ENCODE data around the gene CABP5. TPM values are rescaled to one million over a fixed set of nuclear protein-coding genes. Genes with fewer than 3 reads are reported as not detected.
"Not testable (repeated sequence)": the region's sequence is repeated elsewhere in the genome, so short reads cannot be mapped to it uniquely, and the experiment has no call there.

CABP5 gene
- total RNA-seq, result not detected
- polyA plus RNA-seq (ENCODE audit: insufficient read length in 2 of 2), result not detected
- long read RNA-seq, donor 1, result 0 reads
- long read RNA-seq, donor 2, result 0 reads
- long read RNA-seq, donor 3, result 0 reads
- long read RNA-seq, donor 4, result 0 reads

GRCh38 chr19:48043675-48044258, at the start of gene CABP5:
Gene CABP5, minus strand, starts transcription at chr19:48044079. Its CDS starts 157 bp downstream, at chr19:48043922.
- H3K27ac ChIP-seq (ENCODE audit: low read depth, low read length), result no peak within 1 kb of the TSS
- H3K27me3 ChIP-seq (ENCODE audit: control insufficient read depth, insufficient read depth, low read length), result no peaks in the 10 kb centered on the region
- H3K4me1 ChIP-seq (ENCODE audit: control insufficient read depth, insufficient read depth, low read length), result no peaks in the 10 kb centered on the region
- H3K9me3 ChIP-seq (ENCODE audit: control insufficient read depth, insufficient read depth, low read length), result no peaks in the 10 kb centered on the region
- WGBS (ENCODE audit: insufficient coverage), result 85% methylated on average over 6 of the region's 10 CpGs
- H3K4me3 ChIP-seq (ENCODE audit: low read depth, low read length), result no peak within 1 kb of the TSS
- peaks cover 2% of the 10 kb centered on the region for H3K36me3 ChIP-seq (ENCODE audit: control insufficient read depth, insufficient read depth, low read length)
- DNase-seq (ENCODE audit: low read depth in 4 of 6, low spot score in 6 of 6), result no peak

- not testable (repeated sequence) for H3K36me3 ChIP-seq (ENCODE audit: control insufficient read depth, insufficient read depth, low read length); H3K27ac ChIP-seq (ENCODE audit: low read depth, low read length); DNase-seq (ENCODE audit: low read depth in 4 of 6, low spot score in 6 of 6); H3K27me3 ChIP-seq (ENCODE audit: control insufficient read depth, insufficient read depth, low read length); H3K9me3 ChIP-seq (ENCODE audit: control insufficient read depth, insufficient read depth, low read length); H3K4me1 ChIP-seq (ENCODE audit: control insufficient read depth, insufficient read depth, low read length); H3K4me3 ChIP-seq (ENCODE audit: low read depth, low read length)
- 68% methylated on average over 5 of the region's 13 CpGs for WGBS (ENCODE audit: insufficient coverage)
Measured at GRCh38 chr19:48091111-48091718, 47.3 kb upstream of the CABP5 start.

GRCh38 chr19:48090281-48090802, 46.5 kb upstream of the CABP5 start:
- H3K27me3 ChIP-seq (ENCODE audit: control insufficient read depth, insufficient read depth, low read length), result no peaks in the 10 kb centered on the region
- WGBS (ENCODE audit: insufficient coverage), result 45% methylated on average over 3 of the region's 5 CpGs
- H3K4me3 ChIP-seq (ENCODE audit: low read depth, low read length), result no peak overlapping the region
- no peaks in the 10 kb centered on the region for H3K9me3 ChIP-seq (ENCODE audit: control insufficient read depth, insufficient read depth, low read length)
- DNase-seq (ENCODE audit: low read depth in 4 of 6, low spot score in 6 of 6), result peak in 2 of 6 donors; percentile 41 to 86
- H3K27ac ChIP-seq (ENCODE audit: low read depth, low read length), result no peak overlapping the region
- H3K4me1 ChIP-seq (ENCODE audit: control insufficient read depth, insufficient read depth, low read length), result no peaks in the 10 kb centered on the region
- peaks cover 6% of the 10 kb centered on the region for H3K36me3 ChIP-seq (ENCODE audit: control insufficient read depth, insufficient read depth, low read length)

- DNase-seq (ENCODE audit: low read depth in 4 of 6, low spot score in 6 of 6), result not testable (repeated sequence)
Measured at GRCh38 chr19:48088991-48089390, 45.1 kb upstream of the CABP5 start.

GRCh38 chr19:48085904-48086864, 42.3 kb upstream of the CABP5 start:
- Histone ChIP-seq H3K9me3 (ENCODE audit: control insufficient read depth, insufficient read depth, low read length) (no peaks in the 10 kb centered on the region), H3K36me3 (ENCODE audit: control insufficient read depth, insufficient read depth, low read length) (no peaks in the 10 kb centered on the region), H3K4me3 (ENCODE audit: low read depth, low read length) (no peak overlapping the region), H3K4me1 (ENCODE audit: control insufficient read depth, insufficient read depth, low read length) (no peaks in the 10 kb centered on the region), H3K27ac (ENCODE audit: low read depth, low read length) (no peak overlapping the region), H3K27me3 (ENCODE audit: control insufficient read depth, insufficient read depth, low read length) (no peaks in the 10 kb centered on the region)
- DNase-seq (ENCODE audit: low read depth in 4 of 6, low spot score in 6 of 6), result no peak
- WGBS (ENCODE audit: insufficient coverage), result 88% methylated on average over 4 of the region's 7 CpGs

More at GRCh38 chr19:48088991-48089390, 45.1 kb upstream of the CABP5 start:
- not testable (repeated sequence) for H3K27ac ChIP-seq (ENCODE audit: low read depth, low read length); H3K4me3 ChIP-seq (ENCODE audit: low read depth, low read length); H3K4me1 ChIP-seq (ENCODE audit: control insufficient read depth, insufficient read depth, low read length); H3K36me3 ChIP-seq (ENCODE audit: control insufficient read depth, insufficient read depth, low read length); H3K9me3 ChIP-seq (ENCODE audit: control insufficient read depth, insufficient read depth, low read length); H3K27me3 ChIP-seq (ENCODE audit: control insufficient read depth, insufficient read depth, low read length)
- no CpG with 5 or more reads among the region's 6 CpGs for WGBS (ENCODE audit: insufficient coverage)

- H3K4me3 ChIP-seq (ENCODE audit: low read depth, low read length), result no peak overlapping the region
- H3K9me3 ChIP-seq (ENCODE audit: control insufficient read depth, insufficient read depth, low read length), result no peaks in the 10 kb centered on the region
- WGBS (ENCODE audit: insufficient coverage), result 10% methylated on average over 2 of the region's 3 CpGs
- H3K27ac ChIP-seq (ENCODE audit: low read depth, low read length), result no peak overlapping the region
- H3K4me1 ChIP-seq (ENCODE audit: control insufficient read depth, insufficient read depth, low read length), result no peaks in the 10 kb centered on the region
- H3K27me3 ChIP-seq (ENCODE audit: control insufficient read depth, insufficient read depth, low read length), result no peaks in the 10 kb centered on the region
- DNase-seq (ENCODE audit: low read depth in 4 of 6, low spot score in 6 of 6), result peak in 2 of 6 donors; percentile 7 to 85
- no peaks in the 10 kb centered on the region for H3K36me3 ChIP-seq (ENCODE audit: control insufficient read depth, insufficient read depth, low read length)
Measured at GRCh38 chr19:48085076-48085475, 41.2 kb upstream of the CABP5 start.

GRCh38 chr19:48081106-48081505, 37.2 kb upstream of the CABP5 start:
- WGBS (ENCODE audit: insufficient coverage), result 96% methylated on average over 2 of the region's 5 CpGs
- Histone ChIP-seq H3K36me3 (ENCODE audit: control insufficient read depth, insufficient read depth, low read length) (no peaks in the 10 kb centered on the region), H3K9me3 (ENCODE audit: control insufficient read depth, insufficient read depth, low read length) (peaks cover 2% of the 10 kb centered on the region), H3K27ac (ENCODE audit: low read depth, low read length) (no peak overlapping the region), H3K4me1 (ENCODE audit: control insufficient read depth, insufficient read depth, low read length) (no peaks in the 10 kb centered on the region), H3K27me3 (ENCODE audit: control insufficient read depth, insufficient read depth, low read length) (no peaks in the 10 kb centered on the region), H3K4me3 (ENCODE audit: low read depth, low read length) (no peak overlapping the region)
- no peak for DNase-seq (ENCODE audit: low read depth in 4 of 6, low spot score in 6 of 6)

- not testable (repeated sequence) for H3K4me1 ChIP-seq (ENCODE audit: control insufficient read depth, insufficient read depth, low read length); H3K27ac ChIP-seq (ENCODE audit: low read depth, low read length); H3K4me3 ChIP-seq (ENCODE audit: low read depth, low read length); H3K36me3 ChIP-seq (ENCODE audit: control insufficient read depth, insufficient read depth, low read length); H3K27me3 ChIP-seq (ENCODE audit: control insufficient read depth, insufficient read depth, low read length); DNase-seq (ENCODE audit: low read depth in 4 of 6, low spot score in 6 of 6); H3K9me3 ChIP-seq (ENCODE audit: control insufficient read depth, insufficient read depth, low read length)
- 100% methylated on average over 2 of the region's 3 CpGs for WGBS (ENCODE audit: insufficient coverage)
Measured at GRCh38 chr19:48070177-48070769, 26.4 kb upstream of the CABP5 start.

- Histone ChIP-seq H3K4me3 (ENCODE audit: low read depth, low read length) (no peak overlapping the region), H3K27ac (ENCODE audit: low read depth, low read length) (no peak overlapping the region), H3K27me3 (ENCODE audit: control insufficient read depth, insufficient read depth, low read length) (no peaks in the 10 kb centered on the region), H3K4me1 (ENCODE audit: control insufficient read depth, insufficient read depth, low read length) (no peaks in the 10 kb centered on the region), H3K9me3 (ENCODE audit: control insufficient read depth, insufficient read depth, low read length) (no peaks in the 10 kb centered on the region), H3K36me3 (ENCODE audit: control insufficient read depth, insufficient read depth, low read length) (no peaks in the 10 kb centered on the region)
- WGBS (ENCODE audit: insufficient coverage), result 82% methylated on average over 2 of the region's 2 CpGs
- DNase-seq (ENCODE audit: low read depth in 4 of 6, low spot score in 6 of 6), result no peak
Measured at GRCh38 chr19:48069435-48069834, 25.6 kb upstream of the CABP5 start.

Data from spinal cord (tissue), 10 donors.